ENCODE results near the gene GAB4. TPM values are rescaled to one million over a fixed set of nuclear protein-coding genes. Genes with fewer than 3 reads are reported as not detected.

The GAB4 gene
- total RNA-seq, 1 donor from 2014 or later = not detected

DNA sequence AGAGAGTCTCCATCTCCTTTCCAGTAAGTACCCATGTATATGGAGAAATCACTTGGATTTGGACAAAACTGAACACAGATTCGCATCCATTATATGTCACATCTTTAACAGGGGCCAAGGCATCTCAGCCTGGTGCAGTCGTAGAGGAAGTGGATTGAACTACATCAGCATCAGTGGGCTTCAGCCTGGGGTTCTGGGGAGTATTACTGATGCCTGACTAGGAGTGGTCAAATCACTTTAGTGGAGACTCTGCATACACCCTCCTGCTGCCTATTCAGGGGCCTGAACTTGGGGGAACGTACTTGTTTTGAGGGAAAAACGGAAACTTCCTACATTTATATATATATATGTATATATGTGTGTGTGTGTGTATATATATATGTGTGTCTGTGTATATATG lies 72.8 kb downstream of the GAB4 start:
- H3K9me3 Mint-ChIP-seq (ENCODE audit: low read depth) = no peaks in the 10 kb centered on the region
- no peak overlapping the region for H3K27ac Mint-ChIP-seq
- H3K4me1 Mint-ChIP-seq (ENCODE audit: low read depth) = no peaks in the 10 kb centered on the region
- TF ChIP-seq, protein P1, sequence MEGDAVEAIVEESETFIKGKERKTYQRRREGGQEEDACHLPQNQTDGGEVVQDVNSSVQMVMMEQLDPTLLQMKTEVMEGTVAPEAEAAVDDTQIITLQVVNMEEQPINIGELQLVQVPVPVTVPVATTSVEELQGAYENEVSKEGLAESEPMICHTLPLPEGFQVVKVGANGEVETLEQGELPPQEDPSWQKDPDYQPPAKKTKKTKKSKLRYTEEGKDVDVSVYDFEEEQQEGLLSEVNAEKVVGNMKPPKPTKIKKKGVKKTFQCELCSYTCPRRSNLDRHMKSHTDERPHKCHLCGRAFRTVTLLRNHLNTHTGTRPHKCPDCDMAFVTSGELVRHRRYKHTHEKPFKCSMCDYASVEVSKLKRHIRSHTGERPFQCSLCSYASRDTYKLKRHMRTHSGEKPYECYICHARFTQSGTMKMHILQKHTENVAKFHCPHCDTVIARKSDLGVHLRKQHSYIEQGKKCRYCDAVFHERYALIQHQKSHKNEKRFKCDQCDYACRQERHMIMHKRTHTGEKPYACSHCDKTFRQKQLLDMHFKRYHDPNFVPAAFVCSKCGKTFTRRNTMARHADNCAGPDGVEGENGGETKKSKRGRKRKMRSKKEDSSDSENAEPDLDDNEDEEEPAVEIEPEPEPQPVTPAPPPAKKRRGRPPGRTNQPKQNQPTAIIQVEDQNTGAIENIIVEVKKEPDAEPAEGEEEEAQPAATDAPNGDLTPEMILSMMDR (IDR thresholded peaks at IDR 0.05; ENCODE audit: unreplicated experiment) = no peak
- DNase-seq (ENCODE audit: low spot score, unreplicated experiment) = no peak
- H3K36me3 Mint-ChIP-seq (ENCODE audit: insufficient read depth) = no peaks in the 10 kb centered on the region
- H3K27me3 Mint-ChIP-seq = peaks cover 20% of the 10 kb centered on the region
- no peak overlapping the region for H3K4me3 Mint-ChIP-seq (ENCODE audit: low read depth)

DNA sequence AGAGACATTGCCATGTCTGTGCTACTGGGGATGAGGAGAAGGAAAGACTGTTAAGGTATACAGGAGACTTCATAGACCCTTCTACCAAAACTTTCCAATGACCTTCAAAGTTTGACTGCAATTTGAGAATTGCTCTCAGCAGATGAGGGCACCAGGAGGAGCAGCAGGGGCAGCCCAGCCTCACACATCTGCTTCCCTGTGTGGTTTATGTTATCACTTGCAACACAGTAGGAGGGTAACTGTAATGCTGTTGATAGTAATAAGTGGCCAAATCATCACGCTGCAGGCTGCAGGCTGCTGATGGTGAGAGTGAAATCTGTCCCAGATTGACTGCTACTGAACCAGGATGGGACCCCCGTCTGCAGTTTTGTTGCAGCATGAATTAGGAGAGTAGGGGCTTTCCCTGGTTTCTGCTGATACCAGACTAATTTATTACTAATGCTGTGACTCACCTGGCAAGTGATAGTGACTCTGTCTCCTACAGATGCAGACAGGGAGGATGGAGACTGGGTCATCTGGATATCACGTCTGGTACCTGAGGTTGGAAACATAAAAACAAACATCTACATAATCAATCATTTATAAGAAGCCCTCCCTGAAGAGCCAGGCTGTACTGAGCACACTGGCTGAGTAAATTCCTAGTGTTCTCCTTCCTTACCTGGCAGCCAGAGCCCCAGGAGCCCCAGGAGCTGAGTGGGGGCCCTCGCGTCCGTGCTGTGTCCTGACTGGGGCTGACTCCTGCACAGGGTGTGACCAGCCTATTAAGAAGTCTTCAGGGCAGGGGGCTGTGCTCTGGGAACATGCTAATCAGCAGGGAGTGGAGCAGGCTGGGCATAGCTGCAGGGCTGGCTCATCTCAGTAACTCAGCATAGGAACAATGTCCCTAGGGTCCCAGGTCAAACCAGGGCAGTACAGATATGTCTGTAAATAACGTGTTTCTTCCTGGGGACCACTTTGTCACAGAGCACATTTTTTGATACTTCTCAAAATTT lies 74.4 kb downstream of the GAB4 start:
- H3K9me3 Mint-ChIP-seq (ENCODE audit: low read depth) = no peaks in the 10 kb centered on the region
- no peak overlapping the region for H3K27ac Mint-ChIP-seq
- no peak for DNase-seq (ENCODE audit: low spot score, unreplicated experiment)
- H3K4me3 Mint-ChIP-seq (ENCODE audit: low read depth) = no peak overlapping the region
- TF ChIP-seq, protein P1 (IDR thresholded peaks at IDR 0.05; ENCODE audit: unreplicated experiment) = no peak
- no peaks in the 10 kb centered on the region for H3K36me3 Mint-ChIP-seq (ENCODE audit: insufficient read depth)
- H3K4me1 Mint-ChIP-seq (ENCODE audit: low read depth) = no peaks in the 10 kb centered on the region
- peaks cover 28% of the 10 kb centered on the region for H3K27me3 Mint-ChIP-seq

DNA sequence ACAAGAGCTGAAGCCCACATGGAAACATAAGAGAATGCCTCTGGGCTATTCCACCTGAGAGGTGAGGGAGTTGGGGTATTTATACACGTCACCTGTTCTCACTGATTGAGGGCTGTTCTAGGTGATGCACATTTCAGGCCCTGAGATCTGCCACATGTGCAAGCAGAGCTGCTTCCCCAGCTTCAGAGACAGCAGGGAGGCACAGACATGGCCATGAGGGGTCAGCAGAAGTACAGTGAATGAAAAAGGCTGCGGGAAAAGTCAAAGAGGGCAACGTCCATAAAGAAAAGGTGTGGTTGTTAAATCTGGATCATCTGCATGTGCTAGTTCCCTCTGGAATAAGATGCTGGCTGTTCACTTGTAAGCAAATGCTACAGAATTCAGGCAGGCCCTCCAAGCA lies 75.4 kb downstream of the GAB4 start:
- no peaks in the 10 kb centered on the region for H3K4me1 Mint-ChIP-seq (ENCODE audit: low read depth)
- DNase-seq (ENCODE audit: low spot score, unreplicated experiment) = no peak
- no peaks in the 10 kb centered on the region for H3K9me3 Mint-ChIP-seq (ENCODE audit: low read depth)
- H3K4me3 Mint-ChIP-seq (ENCODE audit: low read depth) = no peak overlapping the region
- no peaks in the 10 kb centered on the region for H3K36me3 Mint-ChIP-seq (ENCODE audit: insufficient read depth)
- H3K27me3 Mint-ChIP-seq = peaks cover 34% of the 10 kb centered on the region
- no peak overlapping the region for H3K27ac Mint-ChIP-seq
- TF ChIP-seq, protein P1 (IDR thresholded peaks at IDR 0.05; ENCODE audit: unreplicated experiment) = no peak

DNA sequence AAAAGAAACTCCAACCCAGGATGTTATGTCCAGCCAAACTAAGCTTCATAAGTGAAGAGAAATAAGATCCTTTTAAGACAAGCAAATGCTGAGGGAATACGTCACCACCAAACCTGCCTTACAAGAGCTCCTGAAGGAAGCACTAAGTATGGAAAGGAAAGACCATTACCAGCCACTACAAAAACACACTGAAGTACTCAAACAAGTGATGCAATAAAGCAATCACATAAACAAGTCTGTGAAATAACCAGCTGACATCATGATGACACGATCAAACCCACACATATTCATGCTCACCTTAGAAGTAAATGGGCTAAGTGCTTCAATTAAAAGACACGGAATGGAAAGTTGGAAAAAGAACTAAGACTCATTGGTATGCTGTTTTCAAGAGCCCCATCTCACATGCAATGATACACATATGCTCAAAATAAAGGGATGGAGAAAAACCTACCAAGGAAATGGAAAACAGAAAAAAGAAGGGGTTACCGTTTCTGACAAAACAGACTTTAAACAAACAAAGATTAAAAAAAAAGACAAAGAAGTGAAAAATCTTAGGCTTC lies 82.5 kb downstream of the GAB4 start:
- Mint-ChIP-seq H3K4me3 (ENCODE audit: low read depth) (no peak overlapping the region), H3K4me1 (ENCODE audit: low read depth) (no peaks in the 10 kb centered on the region), H3K27me3 (peaks cover 38% of the 10 kb centered on the region), H3K27ac (no peak overlapping the region), H3K36me3 (ENCODE audit: insufficient read depth) (no peaks in the 10 kb centered on the region), H3K9me3 (ENCODE audit: low read depth) (no peaks in the 10 kb centered on the region)
- DNase-seq (ENCODE audit: low spot score, unreplicated experiment) = no peak
- TF ChIP-seq, protein P1 (IDR thresholded peaks at IDR 0.05; ENCODE audit: unreplicated experiment) = no peak

DNA sequence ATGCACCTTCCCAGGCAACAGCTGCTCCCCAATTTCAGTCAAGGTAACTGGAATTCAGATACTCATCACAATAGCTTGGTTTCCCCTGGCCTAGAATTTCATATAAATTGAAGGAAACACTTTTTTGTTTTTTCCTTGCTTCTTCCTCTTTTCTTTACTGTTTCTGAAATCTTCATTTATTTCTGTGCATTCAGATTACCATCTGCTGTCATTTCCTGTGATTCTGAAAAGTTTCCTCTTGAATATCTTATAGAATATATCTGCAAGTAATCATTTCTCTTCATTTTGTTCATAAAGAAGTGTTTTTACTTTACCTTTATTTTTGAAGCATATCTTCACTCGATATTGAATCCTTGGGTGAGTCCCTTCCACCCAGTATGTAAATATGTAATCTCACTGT lies 85.3 kb downstream of the GAB4 start:
- TF ChIP-seq, protein P1 (IDR thresholded peaks at IDR 0.05; ENCODE audit: unreplicated experiment) = no peak
- Mint-ChIP-seq H3K4me1 (ENCODE audit: low read depth) (no peaks in the 10 kb centered on the region), H3K27me3 (peaks cover 23% of the 10 kb centered on the region), H3K9me3 (ENCODE audit: low read depth) (no peaks in the 10 kb centered on the region), H3K36me3 (ENCODE audit: insufficient read depth) (no peaks in the 10 kb centered on the region), H3K4me3 (ENCODE audit: low read depth) (no peak overlapping the region), H3K27ac (no peak overlapping the region)
- DNase-seq (ENCODE audit: low spot score, unreplicated experiment) = no peak
